Lower leg skin (tissue), 4 donors: ENCODE data around the gene TMTC1. TPM values are rescaled to one million over a fixed set of nuclear protein-coding genes. Genes with fewer than 3 reads are reported as not detected.

Source experiments
- DNase-seq, 2 donors: peaks; one replicate each; pipeline ENCODE4 v3.0.0-alpha.2; 2019; ENCODE audit warnings: low spot score in 2 of 2
- H3K4me3 ChIP-seq: fragments of 200-600 bp; sonication (generic); 2 replicates; pipeline ENCODE4 v1.5.1; 2017; ENCODE audit warnings: mild to moderate bottlenecking, low read depth; ENCODE audit not compliant: poor library complexity, severe bottlenecking
- CTCF ChIP-seq, 3 donors: fragments of 450-650 bp; IDR thresholded peaks; one replicate each; pipeline ENCODE4 v1.5.1; 2016; ENCODE audit warnings: antibody characterized with exemption in 3 of 3, mild to moderate bottlenecking in 3 of 3, moderate library complexity in 2 of 3
- POLR2A ChIP-seq, 2 donors: fragments of 450-650 bp; IDR thresholded peaks; one replicate each; pipeline ENCODE4 v1.6.1; 2016 to 2017; ENCODE audit warnings: antibody characterized with exemption in 2 of 2, mild to moderate bottlenecking in 1 of 2, moderate library complexity in 1 of 2
- WGBS, 2 donors: methylation state at CpG; one replicate each; pipeline ENCODE4 v1.1.5; 2018; 5-methylcytosine and 5-hydroxymethylcytosine counted together
- intact Hi-C: fragments of 100-400 bp; cut with DNase I; formaldehyde crosslinking; loops from one replicate; pipeline ENCODE4 v1.15.0; 2023; ENCODE audit warnings: low total_unique reads
- total RNA-seq, 4 donors: library from RNA; depleted of rRNA; stranded (reverse); fragments of >200 nt; gene quantifications; one replicate each; pipeline ENCODE4 v1.1.0, GENCODE V29; 2016

Gene TMTC1
- total RNA-seq, 4 donors from 2014 or later: 14.1 to 38.2 (median 18.5) TPM

GRCh38 chr12:29794862-29795261 is 11.1 kb upstream of the TMTC1 start:
- no peak for TF ChIP-seq POLR2A (IDR thresholded peaks at IDR 0.05)
- no peak for TF ChIP-seq CTCF (IDR thresholded peaks at IDR 0.05)
- no peak overlapping the region for H3K4me3 ChIP-seq
- DNase-seq: no peak
- intact Hi-C loops: no loop called here

- no peak for DNase-seq
- 98% methylated on average over 8 of the region's 8 CpGs for WGBS, 2 donors
- no peak for TF ChIP-seq CTCF (IDR thresholded peaks at IDR 0.05)
- intact Hi-C loops: no loop called here
- H3K4me3 ChIP-seq: no peak overlapping the region
Measured at GRCh38 chr12:29792853-29793252, 9.1 kb upstream of the TMTC1 start.

GRCh38 chr12:29792132-29792531 is 8.4 kb upstream of the TMTC1 start:
- intact Hi-C loops: no loop called here
- DNase-seq: no peak
- no peak overlapping the region for H3K4me3 ChIP-seq
- TF ChIP-seq POLR2A (IDR thresholded peaks at IDR 0.05): no peak
- TF ChIP-seq CTCF (IDR thresholded peaks at IDR 0.05): no peak
- WGBS, 2 donors: 86 to 91% methylated on average over 10 of the region's 10 CpGs

- DNase-seq: peak; percentile 15 to 88
- intact Hi-C loops: no loop called here
- TF ChIP-seq CTCF (IDR thresholded peaks at IDR 0.05): no peak
- TF ChIP-seq POLR2A (IDR thresholded peaks at IDR 0.05): no peak
- WGBS, 2 donors: 1 to 3% methylated on average over 46 of the region's 82 CpGs
- peak overlapping the region; percentile 57 for H3K4me3 ChIP-seq
Measured at GRCh38 chr12:29782871-29783772, 620 bp downstream of the TMTC1 start.

GRCh38 chr12:29782285-29782870 is 1.4 kb downstream of the TMTC1 start:
- DNase-seq: peak in 1 of 2 donors; percentile 22
- TF ChIP-seq POLR2A (IDR thresholded peaks at IDR 0.05) (no peak), CTCF (IDR thresholded peaks at IDR 0.05) (no peak)
- intact Hi-C loops: no loop called here
- peak overlapping the region; percentile 57 for H3K4me3 ChIP-seq
- WGBS, 2 donors: 3% methylated on average over 16 of the region's 16 CpGs
